22Rv1 (cell line): ENCODE data around the gene ADA.

ENCODE experiments used
- CTCF ChIP-seq: fragments of 450-650 bp; IDR thresholded peaks from 2 replicates; pipeline ENCODE4 v1.5.1; 2017; ENCODE audit warnings: mild to moderate bottlenecking
- ZFX ChIP-seq: fragments of 450-650 bp; IDR thresholded peaks from 2 replicates; pipeline ENCODE4 v1.6.1; 2017; ENCODE audit warnings: antibody characterized with exemption, borderline replicate concordance

DNA sequence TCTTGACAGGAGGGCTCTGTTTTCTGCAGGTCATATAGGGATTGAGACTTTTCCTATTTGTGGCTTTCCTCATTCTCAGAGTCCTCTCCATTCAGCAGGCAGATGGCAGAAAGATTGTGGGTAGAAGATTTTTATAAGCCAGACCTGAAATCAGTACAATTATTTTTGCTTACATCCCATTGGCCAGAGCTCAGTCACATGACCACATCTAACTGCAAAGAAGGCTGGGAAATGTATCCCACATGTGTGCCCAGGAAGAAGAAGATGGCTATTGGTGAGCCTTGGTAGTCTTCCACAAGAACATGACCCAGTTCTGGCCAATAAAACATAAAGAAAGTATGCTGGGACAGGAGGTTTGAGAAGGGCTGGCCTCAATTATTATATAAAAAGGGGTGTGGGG, 42.1 kb upstream of the ADA start:
- TF ChIP-seq CTCF (no peak), ZFX (no peak)
